Measurements from ENCODE around the gene ATXN1. TPM values are rescaled to one million over a fixed set of nuclear protein-coding genes. Genes with fewer than 3 reads are reported as not detected.

ATXN1 gene
- total and polyA plus RNA-seq, 2 of the 8 experiments (the other 6 are each of a cell fraction or from before 2014, with no cell fraction given) = 1.6 to 4.0 TPM

DNA sequence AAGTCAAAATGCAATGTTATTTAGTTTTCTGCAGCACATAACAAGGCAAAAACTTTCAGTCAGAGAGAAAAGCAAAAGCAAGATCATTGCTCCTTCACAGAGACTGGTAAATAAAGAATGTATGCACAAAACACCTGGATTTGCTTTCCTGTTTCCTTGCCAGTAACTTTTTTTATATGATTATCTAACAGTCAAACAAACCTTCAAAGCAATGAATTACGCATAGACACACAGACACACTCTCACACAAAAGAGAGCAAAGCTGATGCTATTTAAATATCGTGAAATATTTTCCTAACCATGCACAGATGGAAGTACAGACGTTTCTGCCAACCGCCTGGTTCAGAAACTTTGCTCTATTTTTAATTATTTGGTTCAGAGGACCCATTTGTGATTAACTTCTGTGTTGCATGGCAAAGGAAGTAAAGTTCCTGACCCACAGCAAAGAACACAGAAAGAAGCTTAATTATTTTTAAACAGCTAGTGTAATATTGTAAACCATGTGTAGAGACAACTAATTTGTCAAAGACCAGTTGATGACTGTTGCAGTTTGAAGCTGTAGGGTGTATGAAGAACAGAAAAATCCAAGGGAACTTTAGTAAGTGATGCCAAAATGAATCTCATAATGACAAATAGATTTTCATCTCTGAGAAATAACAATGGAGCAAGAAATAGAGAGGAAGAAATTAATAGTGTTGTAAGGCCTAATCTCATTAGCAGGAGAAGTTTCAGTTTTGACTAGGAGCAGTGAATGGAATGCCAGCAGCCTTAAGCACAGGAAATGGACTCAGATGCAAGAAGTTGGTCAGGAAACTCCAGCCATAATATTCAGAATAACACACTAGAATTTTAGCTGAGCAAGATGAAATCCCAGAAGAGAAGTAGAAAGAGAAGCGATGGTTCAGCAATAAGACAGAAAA lies 24.1 kb downstream of the ATXN1 start (continued):
- TF ChIP-seq, protein P1, sequence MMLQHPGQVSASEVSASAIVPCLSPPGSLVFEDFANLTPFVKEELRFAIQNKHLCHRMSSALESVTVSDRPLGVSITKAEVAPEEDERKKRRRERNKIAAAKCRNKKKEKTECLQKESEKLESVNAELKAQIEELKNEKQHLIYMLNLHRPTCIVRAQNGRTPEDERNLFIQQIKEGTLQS (IDR thresholded peaks at IDR 0.05; ENCODE audit: insufficient read depth, low read depth, low read length) = no peak
- TF ChIP-seq TCF12 (IDR thresholded peaks at IDR 0.05; ENCODE audit: low read depth, low read length) (no peak), ASH2L (IDR thresholded peaks at IDR 0.05; ENCODE audit: low read length) (no peak), PHF8 (conservative IDR thresholded peaks at IDR 0.05; ENCODE audit: low read depth, low read length) (no peak), SAP30 (IDR thresholded peaks at IDR 0.05; ENCODE audit: insufficient read depth, insufficient replicate concordance, low read length) (no peak), JUND (IDR thresholded peaks at IDR 0.05; ENCODE audit: low read length) (no peak), SP2 (IDR thresholded peaks at IDR 0.05; ENCODE audit: low read length) (no peak)
- TF ChIP-seq, protein P2, sequence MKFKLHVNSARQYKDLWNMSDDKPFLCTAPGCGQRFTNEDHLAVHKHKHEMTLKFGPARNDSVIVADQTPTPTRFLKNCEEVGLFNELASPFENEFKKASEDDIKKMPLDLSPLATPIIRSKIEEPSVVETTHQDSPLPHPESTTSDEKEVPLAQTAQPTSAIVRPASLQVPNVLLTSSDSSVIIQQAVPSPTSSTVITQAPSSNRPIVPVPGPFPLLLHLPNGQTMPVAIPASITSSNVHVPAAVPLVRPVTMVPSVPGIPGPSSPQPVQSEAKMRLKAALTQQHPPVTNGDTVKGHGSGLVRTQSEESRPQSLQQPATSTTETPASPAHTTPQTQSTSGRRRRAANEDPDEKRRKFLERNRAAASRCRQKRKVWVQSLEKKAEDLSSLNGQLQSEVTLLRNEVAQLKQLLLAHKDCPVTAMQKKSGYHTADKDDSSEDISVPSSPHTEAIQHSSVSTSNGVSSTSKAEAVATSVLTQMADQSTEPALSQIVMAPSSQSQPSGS (IDR thresholded peaks at IDR 0.05; ENCODE audit: low read length) = no peak
